Kidney glomerular epithelial cell (primary cell): Measurements from ENCODE around the gene RAB5A.
"Not testable (repeated sequence)": the region's sequence is repeated elsewhere in the genome, so short reads cannot be mapped to it uniquely, and the experiment has no call there.

Experiments used
- DNase-seq: peaks from one replicate; lab custom pipeline; 2025; lab: John Stamatoyannopoulos, UW

RAB5A gene

GRCh38 chr3:19948226-19948591 is 1.3 kb downstream of the RAB5A start:
- no peak for DNase-seq

GRCh38 chr3:19950316-19950715 is 3.4 kb downstream of the RAB5A start:
- no peak for DNase-seq

GRCh38 chr3:19954676-19955075 is 7.8 kb downstream of the RAB5A start:
- no peak for DNase-seq

GRCh38 chr3:19957354-19957753 is 10.5 kb downstream of the RAB5A start:
- DNase-seq: not testable (repeated sequence)

- DNase-seq: no peak
Measured at GRCh38 chr3:19959505-19959904, 12.6 kb downstream of the RAB5A start.

GRCh38 chr3:19960696-19961095 is 13.8 kb downstream of the RAB5A start:
- DNase-seq: no peak

- DNase-seq: no peak
Measured at GRCh38 chr3:19961960-19962359, 15.1 kb downstream of the RAB5A start.

GRCh38 chr3:19967208-19967607 is 20.3 kb downstream of the RAB5A start:
- DNase-seq: no peak

GRCh38 chr3:19967812-19968211 is 20.9 kb downstream of the RAB5A start:
- DNase-seq: no peak

- DNase-seq: no peak
Measured at GRCh38 chr3:19970327-19970726, 23.4 kb downstream of the RAB5A start.

- no peak for DNase-seq
Measured at GRCh38 chr3:19972054-19972453, 25.2 kb downstream of the RAB5A start.

GRCh38 chr3:19988904-19989303 is 42.0 kb downstream of the RAB5A start:
- DNase-seq: not testable (repeated sequence)

- peak; percentile 13 for DNase-seq
Measured at GRCh38 chr3:19994796-19995195, 47.9 kb downstream of the RAB5A start.

GRCh38 chr3:19997502-19997901 is 50.6 kb downstream of the RAB5A start:
- DNase-seq: no peak

- no peak for DNase-seq
Measured at GRCh38 chr3:20001932-20002331, 55.0 kb downstream of the RAB5A start.

- no peak for DNase-seq
Measured at GRCh38 chr3:20007960-20008359, 61.1 kb downstream of the RAB5A start.

- no peak for DNase-seq
Measured at GRCh38 chr3:20008646-20009045, 61.7 kb downstream of the RAB5A start.

- no peak for DNase-seq
Measured at GRCh38 chr3:20012164-20012563, 65.3 kb downstream of the RAB5A start, which contains the start of gene PP2D1. Gene PP2D1, minus strand, starts transcription at chr3:20012264. Its CDS starts 192 bp downstream, at chr3:20012072.

- DNase-seq: no peak
Measured at GRCh38 chr3:20013396-20013795, 66.5 kb downstream of the RAB5A start.

GRCh38 chr3:20015525-20015924 is 68.6 kb downstream of the RAB5A start:
- no peak for DNase-seq

- DNase-seq: not testable (repeated sequence)
Measured at GRCh38 chr3:20016076-20016475, 69.2 kb downstream of the RAB5A start.

- DNase-seq: no peak
Measured at GRCh38 chr3:20022954-20023622, 76.2 kb downstream of the RAB5A start.

- no peak for DNase-seq
Measured at GRCh38 chr3:20023623-20024405, 76.9 kb downstream of the RAB5A start.

GRCh38 chr3:20027136-20027535 is 80.2 kb downstream of the RAB5A start:
- DNase-seq: no peak
